T-cell (primary cell): ENCODE measurements around the gene PRKN. TPM values are rescaled to one million over a fixed set of nuclear protein-coding genes. Genes with fewer than 3 reads are reported as not detected.

Experiments
- ATAC-seq, 4 experiments: fragments of 200-7000 bp in 3 of 4; fragments of 150-1000 bp in 1 of 4; cut with Tn5 transposase; replicated peaks in 1 of 4; 1 replicate in 3 of 4; 2 replicates in 1 of 4; pipeline ENCODE4 v1.10.0; 2021; ENCODE audit warnings: moderate library complexity in 3 of 4, mild to moderate bottlenecking in 2 of 4, moderate number of reproducible peaks in 1 of 4
- CTCF ChIA-PET, 2 donors: fragments of 300-600 bp; sonication (Branson Sonifier 250); formaldehyde crosslinking; loops; one replicate each; lab custom pipeline; 2022; ENCODE audit warnings: antibody characterized with exemption in 2 of 2; lab: Charles Lee
- POLR2A ChIA-PET, 2 donors: fragments of 300-600 bp; sonication (Branson Sonifier 250); formaldehyde crosslinking; loops; one replicate each; lab custom pipeline; 2022; ENCODE audit warnings: antibody characterized with exemption in 2 of 2; lab: Charles Lee
- DNase-seq, 35 experiments: peaks; one replicate each; pipeline versions ENCODE4 v3.0.0 to v3.0.0-alpha.2; 2013 to 2023
- H3K27ac ChIP-seq: one replicate; pipeline ENCODE4 v1.5.1; 2013; ENCODE audit warnings: low read length
- H3K27me3 ChIP-seq, 2 experiments: replicated peaks in 1 of 2; 1 replicate in 1 of 2; 2 replicates in 1 of 2; pipeline versions ENCODE4 v1.6.1 to v1.7.0; 2013; ENCODE audit warnings: low read length in 1 of 2, mixed read lengths in 1 of 2; ENCODE audit not compliant: control insufficient read depth in 2 of 2, insufficient read depth in 2 of 2; ENCODE audit errors: extremely low read depth in 1 of 2
- H3K36me3 ChIP-seq, 2 donors: 1 replicate in 1 of 2; 2 replicates in 1 of 2; pipeline versions ENCODE4 v1.6.1 to v1.7.0; 2013; ENCODE audit warnings: low read length in 1 of 2; ENCODE audit not compliant: control insufficient read depth in 2 of 2, insufficient read depth in 1 of 2; ENCODE audit errors: extremely low read depth in 1 of 2
- H3K4me1 ChIP-seq, 2 experiments: 1 replicate in 1 of 2; 2 replicates in 1 of 2; pipeline versions ENCODE4 v1.6.1 to v1.7.0; 2013; ENCODE audit warnings: low read length in 2 of 2, mixed read lengths in 1 of 2; ENCODE audit not compliant: insufficient read depth in 2 of 2, control insufficient read depth in 1 of 2; ENCODE audit errors: extremely low read depth in 1 of 2
- H3K4me3 ChIP-seq, 2 donors: 1 replicate in 1 of 2; 2 replicates in 1 of 2; pipeline versions ENCODE4 v1.5.1 to v1.7.0; 2013; ENCODE audit warnings: mild to moderate bottlenecking in 2 of 2, low read length in 1 of 2, moderate library complexity in 1 of 2; ENCODE audit not compliant: control insufficient read depth in 1 of 2; ENCODE audit errors: extremely low read depth in 1 of 2
- H3K9me3 ChIP-seq: 2 replicates; pipeline ENCODE4 v1.7.0; 2013
- H3K27ac Mint-ChIP-seq, 2 donors: one replicate each; pipeline ENCODE4 v1.8.0; 2020 to 2021; ENCODE audit warnings: mild to moderate bottlenecking in 2 of 2, mixed read lengths in 2 of 2
- H3K27me3 Mint-ChIP-seq, 2 donors: one replicate each; pipeline ENCODE4 v1.8.0; 2021 to 2022; ENCODE audit warnings: mixed read lengths in 2 of 2
- H3K36me3 Mint-ChIP-seq: one replicate; pipeline ENCODE4 v1.8.0; 2021; ENCODE audit warnings: mixed read lengths
- H3K4me1 Mint-ChIP-seq, 3 donors: one replicate each; pipeline ENCODE4 v1.8.0; 2020 to 2022; ENCODE audit warnings: mixed read lengths in 3 of 3, mild to moderate bottlenecking in 1 of 3
- H3K4me3 Mint-ChIP-seq, 3 donors: one replicate each; pipeline ENCODE4 v1.8.0; 2020 to 2022; ENCODE audit warnings: mild to moderate bottlenecking in 3 of 3, mixed read lengths in 3 of 3, moderate library complexity in 3 of 3
- H3K9me3 Mint-ChIP-seq, 3 donors: one replicate each; pipeline ENCODE4 v1.8.0; 2020 to 2022; ENCODE audit warnings: mixed read lengths in 3 of 3
- WGBS: methylation state at CpG from one replicate; pipeline ENCODE4 v1.1.5; 2013; ENCODE audit warnings: missing lambda C conversion rate; ENCODE audit not compliant: insufficient coverage; 5-methylcytosine and 5-hydroxymethylcytosine counted together
- total RNA-seq, 35 experiments: library from RNA in 6 of 35; stranded (reverse) in 6 of 35; fragments of 120-200 nt in 1 of 35; gene quantifications; one replicate each; pipeline versions ENCODE4 v1.2.1 to v1.2.4 and lab custom pipeline; 2013 to 2026

Gene PRKN
- total RNA-seq, 5 donors from 2014 or later (not counting 1 experiment from before 2014, with no cell fraction given) = 3.4 to 7.7 (median 6.1) TPM

DNA sequence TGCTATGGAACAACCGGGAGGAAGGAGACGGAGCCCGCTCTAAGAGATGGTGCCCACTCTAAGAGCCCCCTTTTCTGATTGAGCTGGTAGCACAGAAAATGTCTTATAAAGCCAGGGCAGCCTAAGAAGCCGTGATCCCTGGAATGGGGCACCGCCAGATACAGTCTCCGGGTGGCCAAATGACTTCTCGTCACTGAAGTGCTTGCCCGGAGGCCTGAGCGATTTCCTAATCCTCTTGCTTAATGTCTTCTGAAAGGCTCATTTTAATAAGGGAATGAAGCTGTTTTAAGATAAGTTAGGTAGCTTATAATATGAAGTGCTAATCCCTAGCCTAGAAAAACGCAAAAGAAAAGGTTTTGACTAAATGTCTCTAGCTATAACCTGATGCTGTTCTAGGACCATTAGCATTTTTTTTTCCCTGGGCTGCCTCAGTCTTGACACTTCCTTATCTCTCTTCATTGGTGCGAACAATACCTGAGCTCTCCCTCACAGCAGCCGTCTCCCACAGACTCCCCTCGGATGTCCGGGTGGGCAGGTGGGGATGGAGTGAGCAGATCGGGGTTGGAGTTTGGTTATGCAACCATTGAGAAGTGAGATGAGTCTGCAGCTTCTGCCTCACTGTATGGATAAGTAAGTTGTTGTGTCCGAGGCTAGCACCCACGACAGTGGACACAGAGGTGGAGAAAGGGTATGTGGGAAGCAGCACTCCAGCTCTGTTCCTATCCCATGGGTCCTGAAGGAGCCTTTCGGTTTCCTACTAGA, 894.3 kb downstream of the PRKN start:
- Mint-ChIP-seq H3K4me3 (no peak overlapping the region), H3K36me3 (no peaks in the 10 kb centered on the region), H3K4me1 (peaks cover 0 to 9% (median 0%) of the 10 kb centered on the region in 3 donors), H3K27ac (no peak overlapping the region), H3K27me3 (no peaks in the 10 kb centered on the region), H3K9me3 (no peaks in the 10 kb centered on the region)
- ATAC-seq (no peak), DNase-seq (no peak)
- POLR2A ChIA-PET = no interaction called here
- H3K36me3 ChIP-seq = no peaks in the 10 kb centered on the region
- H3K27ac ChIP-seq = no peak overlapping the region
- H3K27me3 ChIP-seq = no peaks in the 10 kb centered on the region
- H3K4me3 ChIP-seq = no peak overlapping the region
- CTCF ChIA-PET = interaction anchor here in 1 of 2 donors (0.6 kb wide), 1 partner anchor 259 kb away, joined by 4 read pairs; no protein-coding TSS in a partner anchor
- 81% methylated on average over 5 of the region's 18 CpGs for WGBS
- H3K9me3 ChIP-seq = no peaks in the 10 kb centered on the region
- H3K4me1 ChIP-seq = no peaks in the 10 kb centered on the region

DNA sequence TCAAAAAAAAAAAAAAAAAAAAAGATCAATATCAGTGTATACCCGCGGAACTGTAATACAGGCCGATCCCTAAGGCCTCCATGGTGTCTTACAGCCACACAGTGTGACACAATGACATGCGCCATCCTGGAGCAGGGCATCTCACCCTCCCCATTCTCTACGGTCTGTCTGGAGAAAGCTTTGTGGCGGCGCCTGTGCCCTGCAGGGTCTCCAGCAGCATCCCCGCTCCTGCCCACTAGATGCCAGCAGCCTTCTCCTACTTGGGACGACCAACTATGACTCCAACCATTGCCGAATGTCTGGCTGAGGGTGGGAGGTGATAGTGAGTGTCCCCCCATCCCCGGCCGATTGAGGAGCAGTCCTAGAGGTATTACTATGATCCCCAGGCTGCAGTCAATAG, 894.9 kb downstream of the PRKN start:
- WGBS = 100% methylated on average over 3 of the region's 12 CpGs
- CTCF ChIA-PET = no interaction called here
- no peak for ATAC-seq

DNA sequence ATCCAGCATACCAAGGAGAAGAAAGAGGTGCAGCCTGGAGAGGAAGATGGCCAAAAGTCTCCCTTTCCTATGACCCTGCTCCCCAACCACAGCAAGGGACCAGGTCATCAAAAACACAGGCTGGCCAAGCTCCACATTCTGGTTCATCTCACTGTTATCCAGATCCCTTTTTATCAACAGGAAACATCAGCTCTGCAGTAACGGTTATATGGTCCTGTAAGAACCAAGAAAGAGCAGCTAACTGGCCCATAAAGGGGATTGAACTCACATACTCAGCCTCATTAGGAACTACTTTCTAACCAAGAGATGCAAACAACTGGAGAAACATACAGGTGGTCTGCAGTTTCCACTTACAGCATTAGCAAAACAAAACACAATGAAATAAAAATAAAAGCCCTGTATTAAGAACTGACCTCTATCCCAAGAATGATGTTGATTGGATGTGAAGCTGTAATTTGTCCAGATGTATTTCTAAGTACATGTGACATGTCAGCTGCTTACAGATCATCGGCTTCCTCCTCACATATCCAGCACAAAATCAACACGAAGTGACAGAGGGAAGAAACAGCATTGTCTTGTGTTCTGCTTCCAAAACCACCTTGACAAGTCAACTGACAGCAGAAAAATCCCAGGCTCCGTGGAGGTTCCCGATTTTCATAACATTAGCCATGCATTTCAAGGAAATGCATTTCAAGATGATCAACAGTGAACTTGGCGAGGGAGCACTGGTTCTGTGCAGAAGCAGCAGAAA, 896.5 kb downstream of the PRKN start:
- no peak overlapping the region for H3K27ac ChIP-seq
- Mint-ChIP-seq H3K4me1 (peaks cover 0 to 9% (median 0%) of the 10 kb centered on the region in 3 donors), H3K9me3 (no peaks in the 10 kb centered on the region), H3K36me3 (no peaks in the 10 kb centered on the region), H3K27ac (no peak overlapping the region), H3K27me3 (no peaks in the 10 kb centered on the region), H3K4me3 (no peak overlapping the region)
- H3K4me1 ChIP-seq = no peaks in the 10 kb centered on the region
- ChIA-PET CTCF (no interaction called here), POLR2A (no interaction called here)
- ATAC-seq (no peak), DNase-seq (no peak)
- H3K36me3 ChIP-seq = no peaks in the 10 kb centered on the region
- no peak overlapping the region for H3K4me3 ChIP-seq
- WGBS = 9% methylated on average over 3 of the region's 6 CpGs
- H3K27me3 ChIP-seq = no peaks in the 10 kb centered on the region
- no peaks in the 10 kb centered on the region for H3K9me3 ChIP-seq

More for the DNA sequence above, 894.9 kb downstream of the PRKN start:
- no peaks in the 10 kb centered on the region for H3K27me3 Mint-ChIP-seq
- H3K9me3 Mint-ChIP-seq = no peaks in the 10 kb centered on the region
- POLR2A ChIA-PET = no interaction called here
- no peak overlapping the region for H3K27ac ChIP-seq
- H3K4me1 ChIP-seq = no peaks in the 10 kb centered on the region
- H3K9me3 ChIP-seq = no peaks in the 10 kb centered on the region
- DNase-seq = no peak
- no peak overlapping the region for H3K4me3 ChIP-seq
- no peaks in the 10 kb centered on the region for H3K36me3 Mint-ChIP-seq
- H3K36me3 ChIP-seq = no peaks in the 10 kb centered on the region
- no peak overlapping the region for H3K4me3 Mint-ChIP-seq
- peaks cover 0 to 9% (median 0%) of the 10 kb centered on the region in 3 donors for H3K4me1 Mint-ChIP-seq
- no peak overlapping the region for H3K27ac Mint-ChIP-seq
- no peaks in the 10 kb centered on the region for H3K27me3 ChIP-seq

DNA sequence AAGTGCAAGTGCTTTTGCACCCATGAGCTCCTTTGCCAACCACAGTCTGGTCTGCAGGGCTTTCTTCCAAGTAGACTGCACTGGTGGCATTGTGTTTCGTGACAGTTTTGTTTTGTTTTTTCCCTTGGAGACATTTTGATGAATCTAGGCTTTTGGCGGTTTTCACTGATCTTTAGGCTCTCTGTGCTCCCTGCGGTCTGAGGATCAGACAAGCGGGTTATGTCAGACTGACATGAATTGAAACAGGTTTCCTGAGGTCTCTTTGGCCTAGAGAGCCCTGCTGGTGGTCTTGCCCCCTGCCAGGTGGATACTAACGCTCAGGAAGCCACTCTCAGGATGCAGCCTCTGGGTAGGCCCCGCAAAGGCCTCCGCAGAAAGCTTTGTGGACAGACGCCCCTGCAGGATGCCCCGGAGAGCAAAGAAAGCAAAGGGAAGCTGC, 898.3 kb downstream of the PRKN start:
- Histone ChIP-seq H3K9me3 (no peaks in the 10 kb centered on the region), H3K36me3 (no peaks in the 10 kb centered on the region), H3K27me3 (no peaks in the 10 kb centered on the region), H3K4me3 (no peak overlapping the region), H3K27ac (no peak overlapping the region), H3K4me1 (no peaks in the 10 kb centered on the region)
- H3K27me3 Mint-ChIP-seq = no peaks in the 10 kb centered on the region
- no peak for DNase-seq
- POLR2A ChIA-PET = no interaction called here
- H3K9me3 Mint-ChIP-seq = no peaks in the 10 kb centered on the region
- no peak for ATAC-seq
- CTCF ChIA-PET = no interaction called here
- peaks cover 0 to 9% (median 0%) of the 10 kb centered on the region in 3 donors for H3K4me1 Mint-ChIP-seq
- H3K27ac Mint-ChIP-seq = no peak overlapping the region
- WGBS = 39% methylated on average over 9 of the region's 9 CpGs
- H3K36me3 Mint-ChIP-seq = no peaks in the 10 kb centered on the region
- no peak overlapping the region for H3K4me3 Mint-ChIP-seq

DNA sequence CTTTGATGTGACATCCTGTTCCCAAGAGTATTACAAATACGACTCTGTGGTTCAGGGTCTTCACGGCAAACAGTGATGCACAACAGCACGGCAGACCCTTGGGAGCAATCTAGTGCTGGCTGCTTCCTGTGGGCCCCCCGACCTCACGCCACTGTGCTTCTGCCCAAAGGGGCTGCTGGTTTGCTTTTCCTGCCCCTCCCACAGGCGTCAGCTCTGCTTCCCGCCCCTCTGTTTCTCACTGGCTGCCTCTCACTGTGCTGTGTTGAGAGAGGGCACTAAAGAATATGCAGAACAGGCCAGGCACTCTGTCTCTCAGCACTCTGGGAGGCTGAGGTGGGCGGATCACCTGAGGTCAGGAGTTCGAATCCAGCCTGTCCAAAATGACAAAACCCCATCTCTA, 899.2 kb downstream of the PRKN start:
- H3K27me3 ChIP-seq = no peaks in the 10 kb centered on the region
- no peak overlapping the region for H3K27ac Mint-ChIP-seq

DNA sequence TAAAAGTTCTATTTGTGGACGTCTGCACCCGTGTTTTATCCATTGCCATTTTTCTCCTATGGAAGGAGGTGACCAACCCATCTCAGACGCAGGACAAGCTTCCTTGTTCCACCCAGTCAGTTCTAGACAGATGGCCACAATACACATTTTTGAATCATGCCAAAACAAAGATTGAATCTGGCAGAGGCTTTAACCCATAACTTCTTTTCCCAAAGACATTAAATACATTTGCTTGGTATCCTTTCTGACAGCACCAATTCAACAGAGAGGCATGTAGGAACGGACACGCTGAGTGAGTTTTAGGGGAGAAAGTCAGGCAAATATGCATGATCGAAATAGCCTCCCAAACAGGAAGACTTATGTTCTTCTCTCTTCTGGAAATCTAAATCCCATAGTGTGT, 901.1 kb downstream of the PRKN start:
- WGBS = 43% methylated on average over 2 of the region's 6 CpGs
- Mint-ChIP-seq H3K27ac (no peak overlapping the region), H3K9me3 (no peaks in the 10 kb centered on the region), H3K27me3 (no peaks in the 10 kb centered on the region), H3K4me3 (no peak overlapping the region), H3K36me3 (no peaks in the 10 kb centered on the region), H3K4me1 (peaks cover 0 to 9% (median 0%) of the 10 kb centered on the region in 3 donors)
- H3K27ac ChIP-seq = no peak overlapping the region
- H3K27me3 ChIP-seq = no peaks in the 10 kb centered on the region
- ATAC-seq = no peak
- POLR2A ChIA-PET = no interaction called here
- H3K4me3 ChIP-seq = no peak overlapping the region
- CTCF ChIA-PET = no interaction called here
- H3K9me3 ChIP-seq = no peaks in the 10 kb centered on the region
- DNase-seq = no peak
- no peaks in the 10 kb centered on the region for H3K4me1 ChIP-seq
- H3K36me3 ChIP-seq = no peaks in the 10 kb centered on the region

More for the DNA sequence above, 899.2 kb downstream of the PRKN start:
- Mint-ChIP-seq H3K9me3 (no peaks in the 10 kb centered on the region), H3K4me1 (peaks cover 0 to 9% (median 0%) of the 10 kb centered on the region in 3 donors), H3K36me3 (no peaks in the 10 kb centered on the region), H3K27me3 (no peaks in the 10 kb centered on the region), H3K4me3 (no peak overlapping the region)
- no peak overlapping the region for H3K27ac ChIP-seq
- CTCF ChIA-PET = no interaction called here
- DNase-seq (no peak), ATAC-seq (no peak)
- no peaks in the 10 kb centered on the region for H3K9me3 ChIP-seq
- POLR2A ChIA-PET = no interaction called here
- no peaks in the 10 kb centered on the region for H3K36me3 ChIP-seq
- no peak overlapping the region for H3K4me3 ChIP-seq
- 20% methylated on average over 3 of the region's 9 CpGs for WGBS
- H3K4me1 ChIP-seq = no peaks in the 10 kb centered on the region
